DND-41 (cell line): ENCODE results near the gene SLC38A11.

Source experiments
- EZH2 ChIP-seq: IDR thresholded peaks from 3 replicates; pipeline ENCODE4 v1.6.1; 2012; ENCODE audit warnings: borderline replicate concordance, low read depth, mild to moderate bottlenecking, moderate library complexity, low read length, inconsistent platforms; ENCODE audit not compliant: severe bottlenecking
- TF ChIP-seq, protein P1 (sequence below): IDR thresholded peaks from 2 replicates; pipeline ENCODE4 v1.5.1; 2012; ENCODE audit warnings: borderline replicate concordance, low read length, moderate library complexity, mild to moderate bottlenecking; ENCODE audit not compliant: poor library complexity, severe bottlenecking; ENCODE audit errors: extremely low read depth

DNA sequence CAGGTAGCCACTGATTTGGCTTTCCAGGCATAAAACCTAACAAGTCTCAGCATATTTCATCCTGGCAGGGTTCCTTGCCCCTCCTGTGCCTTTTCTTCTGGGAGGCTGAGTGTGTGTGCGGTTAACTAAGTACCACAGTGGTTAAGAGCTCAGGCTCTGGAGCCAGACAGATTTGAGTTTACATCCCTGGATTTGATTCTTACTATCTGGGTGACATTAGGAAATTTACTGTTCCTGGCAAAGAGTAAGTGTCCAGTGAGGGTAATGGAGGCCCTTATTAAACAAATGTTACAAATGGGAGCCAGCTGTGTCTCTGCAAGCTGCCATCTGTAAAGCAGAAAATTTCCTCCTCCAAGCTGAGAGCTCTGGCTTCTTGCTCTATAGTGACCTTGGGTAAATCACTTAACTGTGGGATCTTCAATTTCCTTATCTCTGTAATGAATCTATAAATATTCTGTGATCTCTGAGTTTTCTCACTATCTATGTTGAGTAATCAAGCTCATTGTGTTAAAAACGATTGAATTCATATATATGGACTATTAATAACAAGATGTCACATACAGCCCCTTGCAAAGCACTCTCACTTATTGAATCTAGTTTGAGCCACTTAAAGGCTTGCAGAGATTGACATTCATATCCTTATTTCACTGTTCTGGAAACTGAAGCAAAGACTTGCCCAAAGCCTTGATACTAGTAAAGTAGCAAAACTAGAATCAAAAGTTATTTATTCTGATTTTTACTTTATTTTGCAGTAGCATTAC, 107.2 kb downstream of the SLC38A11 start:
- TF ChIP-seq, protein P1, sequence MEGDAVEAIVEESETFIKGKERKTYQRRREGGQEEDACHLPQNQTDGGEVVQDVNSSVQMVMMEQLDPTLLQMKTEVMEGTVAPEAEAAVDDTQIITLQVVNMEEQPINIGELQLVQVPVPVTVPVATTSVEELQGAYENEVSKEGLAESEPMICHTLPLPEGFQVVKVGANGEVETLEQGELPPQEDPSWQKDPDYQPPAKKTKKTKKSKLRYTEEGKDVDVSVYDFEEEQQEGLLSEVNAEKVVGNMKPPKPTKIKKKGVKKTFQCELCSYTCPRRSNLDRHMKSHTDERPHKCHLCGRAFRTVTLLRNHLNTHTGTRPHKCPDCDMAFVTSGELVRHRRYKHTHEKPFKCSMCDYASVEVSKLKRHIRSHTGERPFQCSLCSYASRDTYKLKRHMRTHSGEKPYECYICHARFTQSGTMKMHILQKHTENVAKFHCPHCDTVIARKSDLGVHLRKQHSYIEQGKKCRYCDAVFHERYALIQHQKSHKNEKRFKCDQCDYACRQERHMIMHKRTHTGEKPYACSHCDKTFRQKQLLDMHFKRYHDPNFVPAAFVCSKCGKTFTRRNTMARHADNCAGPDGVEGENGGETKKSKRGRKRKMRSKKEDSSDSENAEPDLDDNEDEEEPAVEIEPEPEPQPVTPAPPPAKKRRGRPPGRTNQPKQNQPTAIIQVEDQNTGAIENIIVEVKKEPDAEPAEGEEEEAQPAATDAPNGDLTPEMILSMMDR, result no peak
- no peak for TF ChIP-seq EZH2
